COLO829 (cell line): Measurements from ENCODE around the gene NR3C1.

Source experiments
- DNase-seq: peaks from one replicate; pipeline ENCODE4 v3.0.0; 2012; ENCODE audit warnings: low spot score

Gene NR3C1

GRCh38 chr5:143309661-143310431, 93.6 kb downstream of the NR3C1 start:
- no peak for DNase-seq

GRCh38 chr5:143308731-143309130, 94.8 kb downstream of the NR3C1 start:
- DNase-seq: no peak

GRCh38 chr5:143306040-143306439, 97.4 kb downstream of the NR3C1 start:
- no peak for DNase-seq

GRCh38 chr5:143304836-143305475, 98.5 kb downstream of the NR3C1 start:
- DNase-seq: no peak

- DNase-seq: no peak
These were observed 101.0 kb downstream of the NR3C1 start for GRCh38 chr5:143302341-143303045.

GRCh38 chr5:143297756-143298155, 105.7 kb downstream of the NR3C1 start:
- no peak for DNase-seq

- no peak for DNase-seq
These were observed 113.4 kb downstream of the NR3C1 start for GRCh38 chr5:143290125-143290524.

- DNase-seq: no peak
These were observed 119.0 kb downstream of the NR3C1 start for GRCh38 chr5:143284521-143284920.

- no peak for DNase-seq
These were observed 119.5 kb downstream of the NR3C1 start for GRCh38 chr5:143284002-143284401.

GRCh38 chr5:143281226-143281625, 122.3 kb downstream of the NR3C1 start:
- DNase-seq: no peak

- DNase-seq: no peak
These were observed 123.8 kb downstream of the NR3C1 start for GRCh38 chr5:143279698-143280097.

- no peak for DNase-seq
These were observed 126.0 kb downstream of the NR3C1 start for GRCh38 chr5:143277536-143277935.

GRCh38 chr5:143275512-143276363, 127.7 kb downstream of the NR3C1 start:
- no peak for DNase-seq

GRCh38 chr5:143274952-143275351, 128.5 kb downstream of the NR3C1 start:
- DNase-seq: no peak

- DNase-seq: no peak
These were observed 132.1 kb downstream of the NR3C1 start for GRCh38 chr5:143271431-143271830.

- DNase-seq: no peak
These were observed 135.1 kb downstream of the NR3C1 start for GRCh38 chr5:143268388-143268787.

- no peak for DNase-seq
These were observed 136.3 kb downstream of the NR3C1 start for GRCh38 chr5:143267186-143267585.

- no peak for DNase-seq
These were observed 137.5 kb downstream of the NR3C1 start for GRCh38 chr5:143265995-143266394.

- DNase-seq: no peak
These were observed 140.1 kb downstream of the NR3C1 start for GRCh38 chr5:143263272-143263810.

- no peak for DNase-seq
These were observed 140.9 kb downstream of the NR3C1 start for GRCh38 chr5:143262393-143263174.
